WTC11 (cell line): ENCODE data around the gene CATSPERB. TPM values are rescaled to one million over a fixed set of nuclear protein-coding genes. Genes with fewer than 3 reads are reported as not detected.

ENCODE experiments used
- ATAC-seq: fragments of 200-7000 bp; cut with Tn5 transposase; 2 replicates; pipeline ENCODE4 v1.10.0; 2021; ENCODE audit warnings: mild to moderate bottlenecking, moderate library complexity
- CTCF ChIA-PET: fragments of 300-600 bp; sonication (Branson Sonifier 250); formaldehyde crosslinking; loops from one replicate; lab custom pipeline; 2021; ENCODE audit warnings: antibody characterized with exemption; lab: Charles Lee
- POLR2A ChIA-PET: fragments of 350-600 bp; sonication (Branson Sonifier 250); formaldehyde crosslinking; loops from one replicate; lab custom pipeline; 2021; ENCODE audit warnings: antibody characterized with exemption; lab: Charles Lee
- DNase-seq: peaks from one replicate; pipeline ENCODE4 v3.0.0; 2021; ENCODE audit warnings: low spot score
- H3K27ac Mint-ChIP-seq: 2 replicates; pipeline ENCODE4 v1.8.0; 2021; ENCODE audit warnings: mixed read lengths
- H3K27me3 Mint-ChIP-seq: 2 replicates; pipeline ENCODE4 v1.8.0; 2021; ENCODE audit warnings: low read depth, mild to moderate bottlenecking, moderate library complexity, mixed read lengths
- H3K36me3 Mint-ChIP-seq: 2 replicates; pipeline ENCODE4 v1.8.0; 2021; ENCODE audit warnings: mixed read lengths
- H3K4me1 Mint-ChIP-seq: 2 replicates; pipeline ENCODE4 v1.8.0; 2022; ENCODE audit warnings: mixed read lengths
- H3K4me3 Mint-ChIP-seq: 2 replicates; pipeline ENCODE4 v1.8.0; 2021; ENCODE audit warnings: mild to moderate bottlenecking, moderate library complexity, mixed read lengths
- H3K9me3 Mint-ChIP-seq: 2 replicates; pipeline ENCODE4 v1.8.0; 2021; ENCODE audit warnings: mixed read lengths
- ATF1 ChIP-seq: sonication (generic); formaldehyde crosslinking; IDR thresholded peaks from 2 replicates; pipeline ENCODE4 v1.8.1; 2023; ENCODE audit warnings: mild to moderate bottlenecking, moderate library complexity, missing genetic modification reagents
- ELF4 ChIP-seq: sonication (generic); formaldehyde crosslinking; IDR thresholded peaks from 2 replicates; pipeline ENCODE4 v1.8.1; 2022; ENCODE audit warnings: low read depth, mild to moderate bottlenecking, moderate library complexity, missing genetic modification reagents
- KAT7 ChIP-seq: sonication (generic); formaldehyde crosslinking; IDR thresholded peaks from 2 replicates; pipeline ENCODE4 v1.8.1; 2023; ENCODE audit warnings: missing genetic modification reagents, mild to moderate bottlenecking, borderline replicate concordance
- NR1H2 ChIP-seq: sonication (generic); formaldehyde crosslinking; IDR thresholded peaks from 2 replicates; pipeline ENCODE4 v1.9.0; 2021; ENCODE audit warnings: mild to moderate bottlenecking, moderate library complexity, missing genetic modification reagents
- RELA ChIP-seq: sonication (generic); formaldehyde crosslinking; IDR thresholded peaks from 2 replicates; pipeline ENCODE4 v1.8.1; 2022; ENCODE audit warnings: missing genetic modification reagents, mild to moderate bottlenecking, borderline replicate concordance
- RORB ChIP-seq: fragments of 250-450 bp; sonication (Bioruptor Pico); IDR thresholded peaks from 2 replicates; pipeline ENCODE4 v1.9.0; 2021; ENCODE audit warnings: mild to moderate bottlenecking
- total RNA-seq: library from RNA; stranded (reverse); gene quantifications from 3 replicates; pipeline ENCODE4 v1.2.3, GENCODE V29; 2021
- TF ChIP-seq, protein P1 (sequence below): fragments of 250-450 bp; sonication (Bioruptor Pico); IDR thresholded peaks from 2 replicates; pipeline ENCODE4 v2.1.2; 2022; ENCODE audit warnings: mild to moderate bottlenecking, moderate library complexity
- TF ChIP-seq, protein P2 (sequence below): sonication (generic); formaldehyde crosslinking; IDR thresholded peaks from 2 replicates; pipeline ENCODE4 v1.8.1; 2023; ENCODE audit warnings: mild to moderate bottlenecking, missing genetic modification reagents, borderline replicate concordance
- TF ChIP-seq, protein P3 (sequence below): sonication (generic); formaldehyde crosslinking; IDR thresholded peaks from 2 replicates; pipeline ENCODE4 v1.8.0; 2023; ENCODE audit warnings: missing genetic modification reagents, mild to moderate bottlenecking, borderline replicate concordance
- TF ChIP-seq, protein P4 (sequence below): sonication (generic); formaldehyde crosslinking; conservative IDR thresholded peaks from 2 replicates; pipeline ENCODE4 v1.8.1; 2023; ENCODE audit warnings: mild to moderate bottlenecking, low read depth, missing genetic modification reagents, moderate library complexity
- TF ChIP-seq, protein P5 (sequence below): sonication (generic); formaldehyde crosslinking; IDR thresholded peaks from 2 replicates; pipeline ENCODE4 v1.8.0; 2022; ENCODE audit warnings: missing genetic modification reagents
- TF ChIP-seq, protein P6 (sequence below): sonication (generic); formaldehyde crosslinking; IDR thresholded peaks from 2 replicates; pipeline ENCODE4 v1.8.0; 2023; ENCODE audit warnings: mild to moderate bottlenecking, missing genetic modification reagents

Gene CATSPERB
- total RNA-seq, 1 experiment from 2014 or later, result 0.11 TPM

DNA sequence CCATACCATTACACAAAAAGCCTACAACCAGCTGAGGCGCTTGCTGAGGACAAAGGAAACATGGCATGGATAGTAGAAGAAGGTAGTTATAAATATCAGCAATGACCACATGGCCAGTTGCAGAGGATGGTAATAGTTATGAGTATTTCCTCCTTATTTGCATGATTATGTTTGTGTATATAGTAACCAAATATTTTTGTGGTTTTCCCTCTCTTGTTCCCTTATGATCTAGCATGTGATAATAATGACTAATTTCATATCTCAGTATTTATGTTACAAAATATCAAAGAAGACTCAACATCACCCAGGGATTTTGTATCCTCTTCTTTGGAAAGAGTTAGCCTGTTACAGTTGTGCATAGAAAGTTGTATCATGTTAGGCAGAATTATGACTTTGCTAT lies 13.5 kb upstream of the CATSPERB start:
- Mint-ChIP-seq H3K9me3 (no peaks in the 10 kb centered on the region), H3K36me3 (no peaks in the 10 kb centered on the region), H3K4me3 (no peak overlapping the region), H3K27ac (no peak overlapping the region), H3K27me3 (no peaks in the 10 kb centered on the region), H3K4me1 (no peaks in the 10 kb centered on the region)
- TF ChIP-seq KAT7 (CRISPR knock-in tag), result no peak
- TF ChIP-seq, protein P1, sequence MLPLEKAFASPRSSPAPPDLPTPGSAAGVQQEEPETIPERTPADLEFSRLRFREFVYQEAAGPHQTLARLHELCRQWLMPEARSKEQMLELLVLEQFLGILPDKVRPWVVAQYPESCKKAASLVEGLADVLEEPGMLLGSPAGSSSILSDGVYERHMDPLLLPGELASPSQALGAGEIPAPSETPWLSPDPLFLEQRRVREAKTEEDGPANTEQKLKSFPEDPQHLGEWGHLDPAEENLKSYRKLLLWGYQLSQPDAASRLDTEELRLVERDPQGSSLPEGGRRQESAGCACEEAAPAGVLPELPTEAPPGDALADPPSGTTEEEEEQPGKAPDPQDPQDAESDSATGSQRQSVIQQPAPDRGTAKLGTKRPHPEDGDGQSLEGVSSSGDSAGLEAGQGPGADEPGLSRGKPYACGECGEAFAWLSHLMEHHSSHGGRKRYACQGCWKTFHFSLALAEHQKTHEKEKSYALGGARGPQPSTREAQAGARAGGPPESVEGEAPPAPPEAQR, result no peak
- no peak for TF ChIP-seq RORB (CRISPR knock-in tag)
- DNase-seq (no peak), ATAC-seq (no peak)
- CTCF ChIA-PET, result no interaction called here
- POLR2A ChIA-PET, result no interaction called here

DNA sequence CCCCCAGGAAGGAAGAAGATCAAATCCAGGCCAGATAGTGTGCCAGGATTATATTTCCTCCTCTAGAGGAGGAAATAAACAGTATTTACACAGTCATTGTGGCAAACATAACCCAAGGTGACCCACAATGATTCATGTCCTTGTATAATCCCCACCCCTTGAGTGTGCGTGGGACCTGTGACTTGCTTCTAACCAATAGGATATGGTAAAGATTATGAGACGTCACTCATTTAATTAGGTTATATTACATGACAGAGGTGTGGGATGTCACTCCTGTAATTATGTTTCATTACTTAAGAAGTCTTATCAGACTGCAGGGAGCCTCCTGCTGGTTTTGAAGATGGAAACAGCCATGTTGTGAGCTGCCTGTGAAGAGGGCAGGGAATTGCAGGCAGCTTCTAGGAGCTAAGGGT lies 12.2 kb upstream of the CATSPERB start:
- Mint-ChIP-seq H3K36me3 (no peaks in the 10 kb centered on the region), H3K9me3 (peaks cover 5% of the 10 kb centered on the region), H3K4me1 (no peaks in the 10 kb centered on the region), H3K27ac (no peak overlapping the region), H3K27me3 (no peaks in the 10 kb centered on the region), H3K4me3 (no peak overlapping the region)
- TF ChIP-seq, protein P2, sequence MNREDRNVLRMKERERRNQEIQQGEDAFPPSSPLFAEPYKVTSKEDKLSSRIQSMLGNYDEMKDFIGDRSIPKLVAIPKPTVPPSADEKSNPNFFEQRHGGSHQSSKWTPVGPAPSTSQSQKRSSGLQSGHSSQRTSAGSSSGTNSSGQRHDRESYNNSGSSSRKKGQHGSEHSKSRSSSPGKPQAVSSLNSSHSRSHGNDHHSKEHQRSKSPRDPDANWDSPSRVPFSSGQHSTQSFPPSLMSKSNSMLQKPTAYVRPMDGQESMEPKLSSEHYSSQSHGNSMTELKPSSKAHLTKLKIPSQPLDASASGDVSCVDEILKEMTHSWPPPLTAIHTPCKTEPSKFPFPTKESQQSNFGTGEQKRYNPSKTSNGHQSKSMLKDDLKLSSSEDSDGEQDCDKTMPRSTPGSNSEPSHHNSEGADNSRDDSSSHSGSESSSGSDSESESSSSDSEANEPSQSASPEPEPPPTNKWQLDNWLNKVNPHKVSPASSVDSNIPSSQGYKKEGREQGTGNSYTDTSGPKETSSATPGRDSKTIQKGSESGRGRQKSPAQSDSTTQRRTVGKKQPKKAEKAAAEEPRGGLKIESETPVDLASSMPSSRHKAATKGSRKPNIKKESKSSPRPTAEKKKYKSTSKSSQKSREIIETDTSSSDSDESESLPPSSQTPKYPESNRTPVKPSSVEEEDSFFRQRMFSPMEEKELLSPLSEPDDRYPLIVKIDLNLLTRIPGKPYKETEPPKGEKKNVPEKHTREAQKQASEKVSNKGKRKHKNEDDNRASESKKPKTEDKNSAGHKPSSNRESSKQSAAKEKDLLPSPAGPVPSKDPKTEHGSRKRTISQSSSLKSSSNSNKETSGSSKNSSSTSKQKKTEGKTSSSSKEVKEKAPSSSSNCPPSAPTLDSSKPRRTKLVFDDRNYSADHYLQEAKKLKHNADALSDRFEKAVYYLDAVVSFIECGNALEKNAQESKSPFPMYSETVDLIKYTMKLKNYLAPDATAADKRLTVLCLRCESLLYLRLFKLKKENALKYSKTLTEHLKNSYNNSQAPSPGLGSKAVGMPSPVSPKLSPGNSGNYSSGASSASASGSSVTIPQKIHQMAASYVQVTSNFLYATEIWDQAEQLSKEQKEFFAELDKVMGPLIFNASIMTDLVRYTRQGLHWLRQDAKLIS, result no peak
- TF ChIP-seq, protein P3, sequence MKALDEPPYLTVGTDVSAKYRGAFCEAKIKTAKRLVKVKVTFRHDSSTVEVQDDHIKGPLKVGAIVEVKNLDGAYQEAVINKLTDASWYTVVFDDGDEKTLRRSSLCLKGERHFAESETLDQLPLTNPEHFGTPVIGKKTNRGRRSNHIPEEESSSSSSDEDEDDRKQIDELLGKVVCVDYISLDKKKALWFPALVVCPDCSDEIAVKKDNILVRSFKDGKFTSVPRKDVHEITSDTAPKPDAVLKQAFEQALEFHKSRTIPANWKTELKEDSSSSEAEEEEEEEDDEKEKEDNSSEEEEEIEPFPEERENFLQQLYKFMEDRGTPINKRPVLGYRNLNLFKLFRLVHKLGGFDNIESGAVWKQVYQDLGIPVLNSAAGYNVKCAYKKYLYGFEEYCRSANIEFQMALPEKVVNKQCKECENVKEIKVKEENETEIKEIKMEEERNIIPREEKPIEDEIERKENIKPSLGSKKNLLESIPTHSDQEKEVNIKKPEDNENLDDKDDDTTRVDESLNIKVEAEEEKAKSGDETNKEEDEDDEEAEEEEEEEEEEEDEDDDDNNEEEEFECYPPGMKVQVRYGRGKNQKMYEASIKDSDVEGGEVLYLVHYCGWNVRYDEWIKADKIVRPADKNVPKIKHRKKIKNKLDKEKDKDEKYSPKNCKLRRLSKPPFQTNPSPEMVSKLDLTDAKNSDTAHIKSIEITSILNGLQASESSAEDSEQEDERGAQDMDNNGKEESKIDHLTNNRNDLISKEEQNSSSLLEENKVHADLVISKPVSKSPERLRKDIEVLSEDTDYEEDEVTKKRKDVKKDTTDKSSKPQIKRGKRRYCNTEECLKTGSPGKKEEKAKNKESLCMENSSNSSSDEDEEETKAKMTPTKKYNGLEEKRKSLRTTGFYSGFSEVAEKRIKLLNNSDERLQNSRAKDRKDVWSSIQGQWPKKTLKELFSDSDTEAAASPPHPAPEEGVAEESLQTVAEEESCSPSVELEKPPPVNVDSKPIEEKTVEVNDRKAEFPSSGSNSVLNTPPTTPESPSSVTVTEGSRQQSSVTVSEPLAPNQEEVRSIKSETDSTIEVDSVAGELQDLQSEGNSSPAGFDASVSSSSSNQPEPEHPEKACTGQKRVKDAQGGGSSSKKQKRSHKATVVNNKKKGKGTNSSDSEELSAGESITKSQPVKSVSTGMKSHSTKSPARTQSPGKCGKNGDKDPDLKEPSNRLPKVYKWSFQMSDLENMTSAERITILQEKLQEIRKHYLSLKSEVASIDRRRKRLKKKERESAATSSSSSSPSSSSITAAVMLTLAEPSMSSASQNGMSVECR (CRISPR knock-in tag), result no peak
- TF ChIP-seq, protein P4, sequence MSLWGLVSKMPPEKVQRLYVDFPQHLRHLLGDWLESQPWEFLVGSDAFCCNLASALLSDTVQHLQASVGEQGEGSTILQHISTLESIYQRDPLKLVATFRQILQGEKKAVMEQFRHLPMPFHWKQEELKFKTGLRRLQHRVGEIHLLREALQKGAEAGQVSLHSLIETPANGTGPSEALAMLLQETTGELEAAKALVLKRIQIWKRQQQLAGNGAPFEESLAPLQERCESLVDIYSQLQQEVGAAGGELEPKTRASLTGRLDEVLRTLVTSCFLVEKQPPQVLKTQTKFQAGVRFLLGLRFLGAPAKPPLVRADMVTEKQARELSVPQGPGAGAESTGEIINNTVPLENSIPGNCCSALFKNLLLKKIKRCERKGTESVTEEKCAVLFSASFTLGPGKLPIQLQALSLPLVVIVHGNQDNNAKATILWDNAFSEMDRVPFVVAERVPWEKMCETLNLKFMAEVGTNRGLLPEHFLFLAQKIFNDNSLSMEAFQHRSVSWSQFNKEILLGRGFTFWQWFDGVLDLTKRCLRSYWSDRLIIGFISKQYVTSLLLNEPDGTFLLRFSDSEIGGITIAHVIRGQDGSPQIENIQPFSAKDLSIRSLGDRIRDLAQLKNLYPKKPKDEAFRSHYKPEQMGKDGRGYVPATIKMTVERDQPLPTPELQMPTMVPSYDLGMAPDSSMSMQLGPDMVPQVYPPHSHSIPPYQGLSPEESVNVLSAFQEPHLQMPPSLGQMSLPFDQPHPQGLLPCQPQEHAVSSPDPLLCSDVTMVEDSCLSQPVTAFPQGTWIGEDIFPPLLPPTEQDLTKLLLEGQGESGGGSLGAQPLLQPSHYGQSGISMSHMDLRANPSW (CRISPR knock-in tag), result no peak
- TF ChIP-seq, protein P5, sequence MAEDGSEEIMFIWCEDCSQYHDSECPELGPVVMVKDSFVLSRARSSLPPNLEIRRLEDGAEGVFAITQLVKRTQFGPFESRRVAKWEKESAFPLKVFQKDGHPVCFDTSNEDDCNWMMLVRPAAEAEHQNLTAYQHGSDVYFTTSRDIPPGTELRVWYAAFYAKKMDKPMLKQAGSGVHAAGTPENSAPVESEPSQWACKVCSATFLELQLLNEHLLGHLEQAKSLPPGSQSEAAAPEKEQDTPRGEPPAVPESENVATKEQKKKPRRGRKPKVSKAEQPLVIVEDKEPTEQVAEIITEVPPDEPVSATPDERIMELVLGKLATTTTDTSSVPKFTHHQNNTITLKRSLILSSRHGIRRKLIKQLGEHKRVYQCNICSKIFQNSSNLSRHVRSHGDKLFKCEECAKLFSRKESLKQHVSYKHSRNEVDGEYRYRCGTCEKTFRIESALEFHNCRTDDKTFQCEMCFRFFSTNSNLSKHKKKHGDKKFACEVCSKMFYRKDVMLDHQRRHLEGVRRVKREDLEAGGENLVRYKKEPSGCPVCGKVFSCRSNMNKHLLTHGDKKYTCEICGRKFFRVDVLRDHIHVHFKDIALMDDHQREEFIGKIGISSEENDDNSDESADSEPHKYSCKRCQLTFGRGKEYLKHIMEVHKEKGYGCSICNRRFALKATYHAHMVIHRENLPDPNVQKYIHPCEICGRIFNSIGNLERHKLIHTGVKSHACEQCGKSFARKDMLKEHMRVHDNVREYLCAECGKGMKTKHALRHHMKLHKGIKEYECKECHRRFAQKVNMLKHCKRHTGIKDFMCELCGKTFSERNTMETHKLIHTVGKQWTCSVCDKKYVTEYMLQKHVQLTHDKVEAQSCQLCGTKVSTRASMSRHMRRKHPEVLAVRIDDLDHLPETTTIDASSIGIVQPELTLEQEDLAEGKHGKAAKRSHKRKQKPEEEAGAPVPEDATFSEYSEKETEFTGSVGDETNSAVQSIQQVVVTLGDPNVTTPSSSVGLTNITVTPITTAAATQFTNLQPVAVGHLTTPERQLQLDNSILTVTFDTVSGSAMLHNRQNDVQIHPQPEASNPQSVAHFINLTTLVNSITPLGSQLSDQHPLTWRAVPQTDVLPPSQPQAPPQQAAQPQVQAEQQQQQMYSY (CRISPR knock-in tag), result no peak
- no peak for TF ChIP-seq RELA (CRISPR knock-in tag)
- TF ChIP-seq NR1H2 (CRISPR knock-in tag), result no peak
- TF ChIP-seq, protein P6, sequence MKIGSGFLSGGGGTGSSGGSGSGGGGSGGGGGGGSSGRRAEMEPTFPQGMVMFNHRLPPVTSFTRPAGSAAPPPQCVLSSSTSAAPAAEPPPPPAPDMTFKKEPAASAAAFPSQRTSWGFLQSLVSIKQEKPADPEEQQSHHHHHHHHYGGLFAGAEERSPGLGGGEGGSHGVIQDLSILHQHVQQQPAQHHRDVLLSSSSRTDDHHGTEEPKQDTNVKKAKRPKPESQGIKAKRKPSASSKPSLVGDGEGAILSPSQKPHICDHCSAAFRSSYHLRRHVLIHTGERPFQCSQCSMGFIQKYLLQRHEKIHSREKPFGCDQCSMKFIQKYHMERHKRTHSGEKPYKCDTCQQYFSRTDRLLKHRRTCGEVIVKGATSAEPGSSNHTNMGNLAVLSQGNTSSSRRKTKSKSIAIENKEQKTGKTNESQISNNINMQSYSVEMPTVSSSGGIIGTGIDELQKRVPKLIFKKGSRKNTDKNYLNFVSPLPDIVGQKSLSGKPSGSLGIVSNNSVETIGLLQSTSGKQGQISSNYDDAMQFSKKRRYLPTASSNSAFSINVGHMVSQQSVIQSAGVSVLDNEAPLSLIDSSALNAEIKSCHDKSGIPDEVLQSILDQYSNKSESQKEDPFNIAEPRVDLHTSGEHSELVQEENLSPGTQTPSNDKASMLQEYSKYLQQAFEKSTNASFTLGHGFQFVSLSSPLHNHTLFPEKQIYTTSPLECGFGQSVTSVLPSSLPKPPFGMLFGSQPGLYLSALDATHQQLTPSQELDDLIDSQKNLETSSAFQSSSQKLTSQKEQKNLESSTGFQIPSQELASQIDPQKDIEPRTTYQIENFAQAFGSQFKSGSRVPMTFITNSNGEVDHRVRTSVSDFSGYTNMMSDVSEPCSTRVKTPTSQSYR (CRISPR knock-in tag), result no peak
- TF ChIP-seq ATF1 (CRISPR knock-in tag), result no peak
- TF ChIP-seq ELF4 (CRISPR knock-in tag), result no peak
- no peak for DNase-seq
- ChIA-PET POLR2A (no interaction called here), CTCF (no interaction called here)
- no peak for ATAC-seq
